ENCODE data around the gene DNAJC8.

Gene DNAJC8

GRCh38 chr1:28249013-28249865 lies 16.4 kb upstream of the DNAJC8 start (continued):
- TF ChIP-seq ZNF768 (tag by site-specific recombination; IDR thresholded peaks at IDR 0.05) = no peak
- TF ChIP-seq ZSCAN30 (tag by site-specific recombination; IDR thresholded peaks at IDR 0.05) = no peak
- TF ChIP-seq ZIC2 (tag by site-specific recombination; IDR thresholded peaks at IDR 0.05) = peak; percentile 46
- TF ChIP-seq IKZF3 (tag by site-specific recombination; IDR thresholded peaks at IDR 0.05) = peak; percentile 32; the same call in 1 of the 2 replicates
- no peak for TF ChIP-seq ZNF473 (tag by site-specific recombination; IDR thresholded peaks at IDR 0.05)
- no peak for TF ChIP-seq ZNF239 (tag by site-specific recombination; IDR thresholded peaks at IDR 0.05)
- TF ChIP-seq ZNF121 (tag by site-specific recombination; IDR thresholded peaks at IDR 0.05) = no peak
- TF ChIP-seq ZNF626 (tag by site-specific recombination; IDR thresholded peaks at IDR 0.05) = no peak
- TF ChIP-seq ZNF704 (tag by site-specific recombination; IDR thresholded peaks at IDR 0.05) = no peak
- TF ChIP-seq ZNF514 (tag by site-specific recombination; IDR thresholded peaks at IDR 0.05) = no peak
- TF ChIP-seq ZNF335 (tag by site-specific recombination; conservative IDR thresholded peaks at IDR 0.05) = peak; percentile 67
- no peak for TF ChIP-seq ZNF354C (tag by site-specific recombination; IDR thresholded peaks at IDR 0.05; ENCODE audit: borderline replicate concordance, low read depth)
- no peak for TF ChIP-seq ZNF426 (tag by site-specific recombination; IDR thresholded peaks at IDR 0.05)
- no peak for TF ChIP-seq ZNF311 (tag by site-specific recombination; IDR thresholded peaks at IDR 0.05; ENCODE audit: borderline replicate concordance)
- peak; percentile 60 for TF ChIP-seq PATZ1 (tag by site-specific recombination; IDR thresholded peaks at IDR 0.05)
- TF ChIP-seq ZNF10 (tag by site-specific recombination; IDR thresholded peaks at IDR 0.05) = no peak
- no peak for TF ChIP-seq ZNF571 (tag by site-specific recombination; IDR thresholded peaks at IDR 0.05)
- no peak for TF ChIP-seq ZNF792 (tag by site-specific recombination; IDR thresholded peaks at IDR 0.05)
- peak; percentile 83 for TF ChIP-seq ZNF341 (tag by site-specific recombination; IDR thresholded peaks at IDR 0.05; ENCODE audit: low read depth)
- TF ChIP-seq ZNF692 (tag by site-specific recombination; IDR thresholded peaks at IDR 0.05) = 0 out of 2 replicates have a peak, but pooled peaks have one; percentile 55
- TF ChIP-seq ZNF112 (tag by site-specific recombination; IDR thresholded peaks at IDR 0.05) = no peak
- TF ChIP-seq, protein P1, sequence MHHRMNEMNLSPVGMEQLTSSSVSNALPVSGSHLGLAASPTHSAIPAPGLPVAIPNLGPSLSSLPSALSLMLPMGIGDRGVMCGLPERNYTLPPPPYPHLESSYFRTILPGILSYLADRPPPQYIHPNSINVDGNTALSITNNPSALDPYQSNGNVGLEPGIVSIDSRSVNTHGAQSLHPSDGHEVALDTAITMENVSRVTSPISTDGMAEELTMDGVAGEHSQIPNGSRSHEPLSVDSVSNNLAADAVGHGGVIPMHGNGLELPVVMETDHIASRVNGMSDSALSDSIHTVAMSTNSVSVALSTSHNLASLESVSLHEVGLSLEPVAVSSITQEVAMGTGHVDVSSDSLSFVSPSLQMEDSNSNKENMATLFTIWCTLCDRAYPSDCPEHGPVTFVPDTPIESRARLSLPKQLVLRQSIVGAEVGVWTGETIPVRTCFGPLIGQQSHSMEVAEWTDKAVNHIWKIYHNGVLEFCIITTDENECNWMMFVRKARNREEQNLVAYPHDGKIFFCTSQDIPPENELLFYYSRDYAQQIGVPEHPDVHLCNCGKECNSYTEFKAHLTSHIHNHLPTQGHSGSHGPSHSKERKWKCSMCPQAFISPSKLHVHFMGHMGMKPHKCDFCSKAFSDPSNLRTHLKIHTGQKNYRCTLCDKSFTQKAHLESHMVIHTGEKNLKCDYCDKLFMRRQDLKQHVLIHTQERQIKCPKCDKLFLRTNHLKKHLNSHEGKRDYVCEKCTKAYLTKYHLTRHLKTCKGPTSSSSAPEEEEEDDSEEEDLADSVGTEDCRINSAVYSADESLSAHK (tag by site-specific recombination; IDR thresholded peaks at IDR 0.05) = no peak
- TF ChIP-seq, protein P2, sequence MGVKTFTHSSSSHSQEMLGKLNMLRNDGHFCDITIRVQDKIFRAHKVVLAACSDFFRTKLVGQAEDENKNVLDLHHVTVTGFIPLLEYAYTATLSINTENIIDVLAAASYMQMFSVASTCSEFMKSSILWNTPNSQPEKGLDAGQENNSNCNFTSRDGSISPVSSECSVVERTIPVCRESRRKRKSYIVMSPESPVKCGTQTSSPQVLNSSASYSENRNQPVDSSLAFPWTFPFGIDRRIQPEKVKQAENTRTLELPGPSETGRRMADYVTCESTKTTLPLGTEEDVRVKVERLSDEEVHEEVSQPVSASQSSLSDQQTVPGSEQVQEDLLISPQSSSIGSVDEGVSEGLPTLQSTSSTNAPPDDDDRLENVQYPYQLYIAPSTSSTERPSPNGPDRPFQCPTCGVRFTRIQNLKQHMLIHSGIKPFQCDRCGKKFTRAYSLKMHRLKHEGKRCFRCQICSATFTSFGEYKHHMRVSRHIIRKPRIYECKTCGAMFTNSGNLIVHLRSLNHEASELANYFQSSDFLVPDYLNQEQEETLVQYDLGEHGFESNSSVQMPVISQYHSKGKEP (tag by site-specific recombination; IDR thresholded peaks at IDR 0.05) = no peak
- peak; percentile 64 for TF ChIP-seq ZNF660 (tag by site-specific recombination; IDR thresholded peaks at IDR 0.05)
- no peak for TF ChIP-seq YY1 (tag by site-specific recombination; IDR thresholded peaks at IDR 0.05)
- no peak for TF ChIP-seq ZNF610 (tag by site-specific recombination; IDR thresholded peaks at IDR 0.05; ENCODE audit: borderline replicate concordance)
